Ovary (tissue), 9 donors: ENCODE measurements around the gene SQSTM1. TPM values are rescaled to one million over a fixed set of nuclear protein-coding genes. Genes with fewer than 3 reads are reported as not detected.

Experiments used
- DNase-seq, 5 donors: peaks; one replicate each; pipeline ENCODE4 v3.0.0-alpha.2; 2019 to 2020
- H3K27ac ChIP-seq, 2 donors: fragments of 200-600 bp; one replicate each; pipeline versions ENCODE4 v1.5.1 to v1.8.0; 2019 to 2022
- H3K27me3 ChIP-seq: fragments of 200-600 bp; one replicate; pipeline ENCODE4 v1.8.0; 2022
- H3K36me3 ChIP-seq: fragments of 200-600 bp; sonication (generic); one replicate; pipeline ENCODE4 v1.5.1; 2019
- H3K4me1 ChIP-seq: one replicate; pipeline ENCODE4 v1.8.1; 2013; ENCODE audit warnings: mild to moderate bottlenecking, moderate library complexity; ENCODE audit not compliant: insufficient read depth
- H3K4me3 ChIP-seq: fragments of 200-600 bp; sonication (generic); one replicate; pipeline ENCODE4 v1.5.1; 2017
- H3K9me3 ChIP-seq, 2 donors: fragments of 200-600 bp in 1 of 2; sonication (generic) in 1 of 2; one replicate each; pipeline versions ENCODE4 v1.5.1 to v1.8.1; 2013 to 2019; ENCODE audit warnings: mild to moderate bottlenecking in 1 of 2, moderate library complexity in 1 of 2
- EP300 ChIP-seq: sonication (generic); formaldehyde crosslinking; IDR thresholded peaks from one replicate; pipeline ENCODE4 v1.6.1; 2017; ENCODE audit warnings: antibody characterized with exemption
- POLR2A ChIP-seq: fragments of 450-650 bp; IDR thresholded peaks from one replicate; pipeline ENCODE4 v1.6.1; 2017; ENCODE audit warnings: antibody characterized with exemption, mild to moderate bottlenecking, moderate library complexity
- WGBS, 3 donors: extraction: QIAGEN DNeasy Blood & Tissue Kit in 1 of 3; methylation state at CpG; one replicate each; pipeline versions ENCODE4 v1.1.5 to v1.1.7; 2013 to 2017; 5-methylcytosine and 5-hydroxymethylcytosine counted together
- intact Hi-C, 4 donors: fragments of 100-400 bp; cut with DNase I; formaldehyde crosslinking; loops; one replicate each; pipeline versions ENCODE4 v1.11.0 to v1.15.1; 2022 to 2023
- polyA plus RNA-seq, 2 donors: library from polyadenylated mRNA; stranded (reverse); fragments of 200-250 nt in 1 of 2; fragments of 350-450 nt in 1 of 2; fragmentation: Illumina TruSeq in 1 of 2; extraction: RNeasy Lipid Tissue Mini Kit (QIAGEN cat#74804) in 1 of 2; gene quantifications; one replicate each; pipeline ENCODE4 v1.2.3, GENCODE V29; 2013 to 2014
- total RNA-seq, 7 donors: library from RNA; depleted of rRNA in 2 of 7; stranded (reverse); fragments of >200 nt in 2 of 7; fragmentation: NEBNext Ultra II Directional in 3 of 7; extraction: Animal tissue kit (Norgen Biotek cat#: 25700) in 3 of 7; gene quantifications; one replicate each; pipeline versions ENCODE4 v1.1.0 to v1.2.4, GENCODE V29; 2016 to 2023
- TF ChIP-seq, protein P1 (sequence below), 3 donors: fragments of 450-650 bp in 2 of 3; fragments of 200-600 bp in 1 of 3; IDR thresholded peaks; one replicate each; pipeline versions ENCODE4 v1.5.1 to v1.8.0; 2016 to 2022; ENCODE audit warnings: antibody characterized with exemption in 3 of 3, mild to moderate bottlenecking in 1 of 3
- donor health status: DM: no; HTN: no; CAD: no; lungs with moderate emphysema.
- donor health status: DM: no; HTN: no; CAD: no.
- donor health status: Bipolar disorder and iron deficiency.
- donor health status: DM: yes; HTN: yes; CAD: no.
- donor health status: DM: no; HTN: no; CAD: no.
- donor health status: DM: yes; HTN: yes; CAD: no.

Gene SQSTM1
- total and polyA plus RNA-seq, 9 donors, result 125 to 457 (median 320) TPM

DNA sequence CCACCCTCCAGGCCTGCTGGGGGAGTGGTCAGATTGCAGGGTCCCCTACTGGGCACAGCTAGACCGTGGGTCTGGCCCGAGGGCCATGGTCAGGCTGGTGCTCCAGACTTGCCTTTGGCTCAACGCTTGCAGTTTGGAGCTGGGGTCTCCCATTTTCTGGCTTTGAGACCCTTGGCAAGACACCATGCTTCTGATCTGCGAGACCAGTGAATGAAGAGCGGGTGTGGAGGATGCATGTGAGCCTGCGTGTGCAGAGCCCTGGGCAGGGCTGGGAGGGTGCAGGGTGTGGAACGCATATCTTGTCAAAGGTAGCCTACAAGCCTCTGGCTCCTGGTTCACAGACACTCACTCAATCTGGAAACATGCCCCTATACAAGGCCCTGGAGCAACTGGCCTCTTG lies 44.0 kb downstream of the SQSTM1 start:
- Histone ChIP-seq H3K4me3 (no peak overlapping the region), H3K27ac (no peak overlapping the region), H3K4me1 (no peaks in the 10 kb centered on the region), H3K27me3 (no peaks in the 10 kb centered on the region), H3K9me3 (no peaks in the 10 kb centered on the region), H3K36me3 (no peaks in the 10 kb centered on the region)
- WGBS, 3 donors, result 93 to 96% (median 96%) methylated on average over 7 of the region's 7 CpGs
- no peak for DNase-seq
- no peak for TF ChIP-seq POLR2A
- no peak for TF ChIP-seq EP300
- TF ChIP-seq, protein P1, sequence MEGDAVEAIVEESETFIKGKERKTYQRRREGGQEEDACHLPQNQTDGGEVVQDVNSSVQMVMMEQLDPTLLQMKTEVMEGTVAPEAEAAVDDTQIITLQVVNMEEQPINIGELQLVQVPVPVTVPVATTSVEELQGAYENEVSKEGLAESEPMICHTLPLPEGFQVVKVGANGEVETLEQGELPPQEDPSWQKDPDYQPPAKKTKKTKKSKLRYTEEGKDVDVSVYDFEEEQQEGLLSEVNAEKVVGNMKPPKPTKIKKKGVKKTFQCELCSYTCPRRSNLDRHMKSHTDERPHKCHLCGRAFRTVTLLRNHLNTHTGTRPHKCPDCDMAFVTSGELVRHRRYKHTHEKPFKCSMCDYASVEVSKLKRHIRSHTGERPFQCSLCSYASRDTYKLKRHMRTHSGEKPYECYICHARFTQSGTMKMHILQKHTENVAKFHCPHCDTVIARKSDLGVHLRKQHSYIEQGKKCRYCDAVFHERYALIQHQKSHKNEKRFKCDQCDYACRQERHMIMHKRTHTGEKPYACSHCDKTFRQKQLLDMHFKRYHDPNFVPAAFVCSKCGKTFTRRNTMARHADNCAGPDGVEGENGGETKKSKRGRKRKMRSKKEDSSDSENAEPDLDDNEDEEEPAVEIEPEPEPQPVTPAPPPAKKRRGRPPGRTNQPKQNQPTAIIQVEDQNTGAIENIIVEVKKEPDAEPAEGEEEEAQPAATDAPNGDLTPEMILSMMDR (IDR thresholded peaks at IDR 0.05), result no peak
- intact Hi-C loops, result no loop called here

DNA sequence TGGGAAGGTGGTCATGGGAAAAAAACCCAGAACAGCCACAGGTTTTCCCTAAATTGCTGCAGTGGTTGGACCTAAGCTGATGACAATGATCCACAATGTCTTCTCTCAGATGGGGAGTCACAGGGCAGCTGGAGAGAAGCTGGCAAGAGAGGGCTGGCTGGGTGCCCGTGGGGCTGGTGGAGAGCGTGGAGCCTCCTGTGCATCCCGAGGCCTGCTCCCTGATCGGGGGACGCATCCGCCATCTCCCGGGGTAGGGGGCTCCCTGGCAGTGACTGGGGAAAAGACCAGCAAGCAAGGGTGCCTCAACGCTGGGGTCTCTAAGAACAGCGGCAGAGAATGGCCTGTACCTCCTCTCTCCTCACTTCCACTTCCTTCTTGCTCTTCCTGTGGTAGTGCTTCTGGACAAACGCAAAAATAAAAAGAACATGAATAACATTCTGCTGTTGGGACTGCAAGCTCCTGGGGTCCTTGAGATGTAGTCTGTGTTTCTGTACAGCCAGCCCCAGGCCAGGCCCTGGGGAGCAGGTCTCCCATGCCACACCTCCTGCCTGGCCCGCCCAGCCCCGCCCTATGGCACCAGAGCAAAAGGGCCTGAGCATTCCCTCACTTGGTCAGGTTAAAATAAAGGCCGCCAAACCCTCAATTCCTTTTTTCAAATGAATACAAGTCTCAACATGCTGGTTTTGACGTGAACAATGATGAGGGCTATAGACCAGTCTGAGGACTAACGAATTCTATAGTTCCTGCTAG lies 45.0 kb downstream of the SQSTM1 start:
- no peaks in the 10 kb centered on the region for H3K9me3 ChIP-seq
- no peak for DNase-seq
- WGBS, 3 donors, result 84 to 89% (median 85%) methylated on average over 15 of the region's 15 CpGs

DNA sequence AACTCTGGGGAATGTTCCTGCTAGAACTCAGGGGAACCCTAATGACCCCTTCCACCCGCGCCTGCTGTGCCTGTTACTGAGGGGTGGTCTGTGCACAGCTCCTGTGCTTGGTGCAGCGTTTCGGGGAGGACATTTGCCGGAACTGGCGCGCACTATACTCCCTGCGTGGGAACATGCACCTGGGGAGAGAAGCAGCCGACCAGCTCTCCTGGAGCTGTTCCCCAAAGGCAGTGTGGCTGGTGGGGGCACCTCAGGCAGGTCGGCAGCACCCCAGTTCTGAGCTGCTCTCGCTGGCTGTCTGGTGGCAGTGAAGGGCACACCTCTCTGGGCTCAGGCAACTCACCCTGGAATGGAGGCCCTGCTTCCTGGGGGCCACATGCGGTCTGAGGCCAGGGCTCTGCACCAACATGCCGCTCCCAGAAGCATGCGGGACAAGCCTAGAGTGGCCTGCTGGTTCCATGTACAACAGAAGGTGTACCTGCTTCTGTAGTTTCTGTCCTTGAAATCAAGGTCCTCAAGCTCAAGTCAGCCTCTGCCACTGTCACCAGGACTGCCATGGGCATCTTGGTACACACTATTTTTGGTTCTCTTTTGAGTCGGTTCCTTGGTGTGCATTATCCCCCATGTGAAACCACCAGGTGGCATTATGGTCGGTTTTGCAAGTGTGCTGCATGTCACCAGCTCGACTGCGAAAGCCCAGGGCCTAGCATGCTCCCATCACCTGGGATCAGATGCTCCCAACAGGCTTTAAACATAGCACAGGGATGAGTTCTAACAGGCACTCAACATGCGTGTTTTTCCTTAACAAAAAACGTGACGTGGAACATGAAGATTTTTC lies 45.8 kb downstream of the SQSTM1 start:
- H3K27me3 ChIP-seq, result no peaks in the 10 kb centered on the region
- H3K4me1 ChIP-seq, result no peaks in the 10 kb centered on the region
- 76 to 83% (median 78%) methylated on average over 19 to 21 of the region's 21 CpGs for WGBS, 3 donors
- H3K4me3 ChIP-seq, result no peak overlapping the region
- H3K9me3 ChIP-seq, result no peaks in the 10 kb centered on the region
- H3K36me3 ChIP-seq, result no peaks in the 10 kb centered on the region
- DNase-seq, result no peak
- intact Hi-C loops, result no loop called here
- TF ChIP-seq POLR2A, result no peak
- no peak for TF ChIP-seq EP300
- TF ChIP-seq, protein P1 (IDR thresholded peaks at IDR 0.05), result no peak
- H3K27ac ChIP-seq, result no peak overlapping the region

More for the DNA sequence above, 45.0 kb downstream of the SQSTM1 start:
- no peaks in the 10 kb centered on the region for H3K4me1 ChIP-seq
- H3K36me3 ChIP-seq, result no peaks in the 10 kb centered on the region
- H3K27me3 ChIP-seq, result no peaks in the 10 kb centered on the region
- H3K27ac ChIP-seq, result no peak overlapping the region
- TF ChIP-seq, protein P1 (IDR thresholded peaks at IDR 0.05), result no peak
- TF ChIP-seq POLR2A, result no peak
- TF ChIP-seq EP300, result no peak
- intact Hi-C loops, result no loop called here
- no peak overlapping the region for H3K4me3 ChIP-seq

DNA sequence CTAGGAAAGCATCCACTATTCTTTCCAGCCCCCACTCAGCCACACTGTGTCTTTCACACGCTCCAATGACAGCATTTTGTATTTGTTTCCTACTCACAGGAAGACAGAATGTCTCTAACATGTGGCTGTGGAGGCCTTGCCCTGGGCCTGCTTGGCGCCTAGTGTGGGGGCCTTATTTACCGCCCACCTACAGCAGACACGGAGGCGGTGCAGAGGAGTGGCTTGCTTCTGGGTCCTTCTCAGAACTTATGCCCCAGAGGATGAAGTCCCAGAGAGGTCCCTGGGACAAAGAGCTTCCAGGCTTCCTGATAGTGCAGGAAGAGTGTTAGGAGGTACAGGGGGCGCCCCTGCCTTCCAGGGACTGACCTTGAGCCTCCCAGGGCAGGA lies 46.4 kb downstream of the SQSTM1 start:
- no peak for DNase-seq
- TF ChIP-seq, protein P1 (IDR thresholded peaks at IDR 0.05), result no peak
- TF ChIP-seq EP300 (no peak), POLR2A (no peak)
- no peak overlapping the region for H3K27ac ChIP-seq
- 77 to 79% (median 77%) methylated on average over 6 of the region's 6 CpGs for WGBS, 3 donors
- no peaks in the 10 kb centered on the region for H3K27me3 ChIP-seq
- intact Hi-C loops, result no loop called here
- H3K36me3 ChIP-seq, result no peaks in the 10 kb centered on the region
- H3K9me3 ChIP-seq, result no peaks in the 10 kb centered on the region
- no peak overlapping the region for H3K4me3 ChIP-seq
- no peaks in the 10 kb centered on the region for H3K4me1 ChIP-seq
